H1 (cell line): ENCODE measurements around the gene GUCY1A2. TPM values are rescaled to one million over a fixed set of nuclear protein-coding genes. Genes with fewer than 3 reads are reported as not detected.

Experiments
- PHF8 ChIP-seq: fragments of 200-600 bp; sonication (generic); conservative IDR thresholded peaks from 2 replicates; pipeline ENCODE4 v1.7.1; 2012; ENCODE audit warnings: low read depth, mild to moderate bottlenecking, inconsistent platforms, low read length, moderate library complexity
- SIRT6 ChIP-seq: IDR thresholded peaks from one replicate; pipeline ENCODE4 v1.7.1; 2012; ENCODE audit warnings: low read length, inconsistent platforms
- polyA plus RNA-seq, 7 experiments: library from polyadenylated mRNA; depleted of rRNA in 3 of 7; stranded (reverse) in 5 of 7; unstranded in 2 of 7; fragments of >200 nt in 5 of 7; fragments of 200-250 nt in 2 of 7; gene quantifications; 1 replicate in 5 of 7; 2 replicates in 1 of 7; 4 replicates in 1 of 7; pipeline versions ENCODE4 v1.2.1 to v1.2.3, GENCODE V29; 2011 to 2013; ENCODE audit warnings: missing spikeins in 2 of 7, mixed read lengths in 2 of 7
- total RNA-seq: library from RNA; stranded (reverse); fragmentation: NEBNext Ultra II Directional; extraction: Animal tissue kit (Norgen Biotek cat#: 25700); gene quantifications from 2 replicates; pipeline ENCODE4 v1.2.1, GENCODE V29; 2021

GUCY1A2 gene
- total and polyA plus RNA-seq, 2 of the 8 experiments (the other 6 are each of a cell fraction or from before 2014, with no cell fraction given), result 0.11 to 1.9 TPM

- TF ChIP-seq SIRT6, result no peak
- no peak for TF ChIP-seq PHF8
These were observed 46.4 kb downstream of the GUCY1A2 start (continued) for GRCh38 chr11:106971864-106972263.
